ENCODE results near the gene NDFIP2. TPM values are rescaled to one million over a fixed set of nuclear protein-coding genes. Genes with fewer than 3 reads are reported as not detected.

Gene NDFIP2
- polyA plus RNA-seq, 1 donor (not counting 4 experiments of a cell fraction or from before 2014, with no cell fraction given), result 244 TPM

GRCh38 chr13:79475569-79475968 is 5.4 kb upstream of the NDFIP2 start:
- no peaks in the 10 kb centered on the region for H3K9me3 ChIP-seq (ENCODE audit: control insufficient read depth, low read depth, low read length)
- FAIRE-seq (no peak), DNase-seq (ENCODE audit: low read depth, low spot score) (no peak)
- H2AFZ ChIP-seq (ENCODE audit: control insufficient read depth, low read length), result no peak overlapping the region
- no peak overlapping the region for H3K9ac ChIP-seq (ENCODE audit: control insufficient read depth, extremely low read depth, insufficient read depth, low read length)
- H4K20me1 ChIP-seq (ENCODE audit: control insufficient read depth, extremely low read depth, insufficient read depth, low read length), result no peaks in the 10 kb centered on the region
- H3K4me1 ChIP-seq (ENCODE audit: control insufficient read depth, extremely low read depth, insufficient read depth, low read length), result peaks cover 10% of the 10 kb centered on the region
- no peaks in the 10 kb centered on the region for H3K36me3 ChIP-seq (ENCODE audit: control insufficient read depth in 2 of 2, extremely low read depth in 1 of 2, insufficient read depth in 2 of 2, low read length in 2 of 2)
- dilution Hi-C loops (cut with MboI; ENCODE audit: extremely low pct_ligation_motif_present, low sequenced_read_pairs), result no loop called here
- H3K27me3 ChIP-seq (ENCODE audit: control insufficient read depth, extremely low read depth, insufficient read depth, low read length), result no peaks in the 10 kb centered on the region
- no peaks in the 10 kb centered on the region for H3K9me1 ChIP-seq (ENCODE audit: control insufficient read depth, extremely low read depth, insufficient read depth, low read length)
- no peak overlapping the region for H3K27ac ChIP-seq (ENCODE audit: control insufficient read depth, insufficient read depth, low read length)
- TF ChIP-seq EZH2 (IDR thresholded peaks at IDR 0.05; ENCODE audit: low read length), result no peak
- TF ChIP-seq CTCF (optimal IDR thresholded peaks at IDR 0.05 in 1 of 3, IDR thresholded peaks at IDR 0.05 in 1 of 3, conservative IDR thresholded peaks at IDR 0.05 in 1 of 3; ENCODE audit: extremely low read depth in 1 of 3, insufficient read depth in 2 of 3, low read length in 3 of 3), result no peak
- no peak overlapping the region for H3K4me3 ChIP-seq (ENCODE audit: control insufficient read depth in 2 of 3, extremely low read depth in 1 of 3, insufficient read depth in 2 of 3, low read depth in 1 of 3, low read length in 3 of 3)
- no peaks in the 10 kb centered on the region for H3K79me2 ChIP-seq (ENCODE audit: control insufficient read depth, insufficient read depth, low read length)
- no peak overlapping the region for H3K4me2 ChIP-seq (ENCODE audit: control insufficient read depth, extremely low read depth, insufficient read depth, low read depth, low read length)

DNA sequence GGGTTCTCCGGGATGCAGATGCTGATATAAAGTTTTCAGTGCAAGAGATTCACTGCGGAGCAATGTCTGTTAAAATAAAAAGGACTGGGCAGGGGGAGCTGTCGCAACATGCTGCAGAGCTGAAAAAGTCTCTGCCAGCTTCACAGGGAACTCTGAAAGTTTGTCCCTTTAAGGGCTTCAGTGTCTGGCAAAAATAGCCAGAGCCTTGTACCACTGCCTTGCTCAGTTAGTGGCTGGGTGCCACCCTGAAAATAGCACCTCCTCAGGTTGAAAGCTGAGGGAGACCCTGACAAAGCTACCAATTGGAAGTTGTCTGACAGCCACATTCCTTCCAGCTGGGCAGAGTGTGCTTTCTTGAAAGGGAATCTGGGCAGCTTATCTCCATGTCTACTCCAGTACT is 3.0 kb upstream of the NDFIP2 start:
- Histone ChIP-seq H3K36me3 (ENCODE audit: control insufficient read depth in 2 of 2, extremely low read depth in 1 of 2, insufficient read depth in 2 of 2, low read length in 2 of 2) (no peaks in the 10 kb centered on the region), H3K79me2 (ENCODE audit: control insufficient read depth, insufficient read depth, low read length) (peaks cover 18% of the 10 kb centered on the region), H2AFZ (ENCODE audit: control insufficient read depth, low read length) (peak overlapping the region; percentile 84), H3K4me1 (ENCODE audit: control insufficient read depth, extremely low read depth, insufficient read depth, low read length) (peaks cover 10% of the 10 kb centered on the region), H3K9ac (ENCODE audit: control insufficient read depth, extremely low read depth, insufficient read depth, low read length) (no peak overlapping the region), H3K27ac (ENCODE audit: control insufficient read depth, insufficient read depth, low read length) (no peak overlapping the region), H3K4me3 (ENCODE audit: control insufficient read depth in 2 of 3, extremely low read depth in 1 of 3, insufficient read depth in 2 of 3, low read depth in 1 of 3, low read length in 3 of 3) (no peak overlapping the region), H3K4me2 (ENCODE audit: control insufficient read depth, extremely low read depth, insufficient read depth, low read depth, low read length) (peak overlapping the region; percentile 63), H3K27me3 (ENCODE audit: control insufficient read depth, extremely low read depth, insufficient read depth, low read length) (no peaks in the 10 kb centered on the region), H3K9me1 (ENCODE audit: control insufficient read depth, extremely low read depth, insufficient read depth, low read length) (no peaks in the 10 kb centered on the region), H3K9me3 (ENCODE audit: control insufficient read depth, low read depth, low read length) (no peaks in the 10 kb centered on the region), H4K20me1 (ENCODE audit: control insufficient read depth, extremely low read depth, insufficient read depth, low read length) (no peaks in the 10 kb centered on the region)
- TF ChIP-seq EZH2 (IDR thresholded peaks at IDR 0.05; ENCODE audit: low read length) (no peak), CTCF (optimal IDR thresholded peaks at IDR 0.05 in 1 of 3, IDR thresholded peaks at IDR 0.05 in 1 of 3, conservative IDR thresholded peaks at IDR 0.05 in 1 of 3; ENCODE audit: extremely low read depth in 1 of 3, insufficient read depth in 2 of 3, low read length in 3 of 3) (peak in 2 of 3 experiments; percentile 30 to 33)
- no peak for DNase-seq (ENCODE audit: low read depth, low spot score)
- FAIRE-seq, result peak; percentile 36
- dilution Hi-C loops (cut with MboI; ENCODE audit: extremely low pct_ligation_motif_present, low sequenced_read_pairs), result no loop called here
